Gastrocnemius medialis (tissue), 4 donors: ENCODE results near the gene PRX. TPM values are rescaled to one million over a fixed set of nuclear protein-coding genes. Genes with fewer than 3 reads are reported as not detected.
"Not testable (repeated sequence)": the region's sequence is repeated elsewhere in the genome, so short reads cannot be mapped to it uniquely, and the experiment has no call there.

Experiments used
- ATAC-seq, 2 donors: fragments of 150-250 bp; one replicate each; pipeline ENCODE4 v1.9.1; 2016
- DNase-seq, 2 donors: peaks; one replicate each; pipeline ENCODE4 v3.0.0-alpha.2; 2019
- H3K27ac ChIP-seq, 4 donors: fragments of 200-600 bp; sonication (generic); 1 replicate in 1 of 4; 2 replicates in 3 of 4; pipeline ENCODE4 v1.5.1; 2016 to 2018; ENCODE audit warnings: mild to moderate bottlenecking in 2 of 4, moderate library complexity in 1 of 4
- H3K27me3 ChIP-seq, 3 donors: fragments of 200-600 bp; sonication (generic) in 2 of 3; 1 replicate in 1 of 3; 2 replicates in 2 of 3; pipeline versions ENCODE4 v1.5.1 to v1.6.0; 2016 to 2019; ENCODE audit warnings: mild to moderate bottlenecking in 1 of 3, moderate library complexity in 1 of 3
- H3K36me3 ChIP-seq, 2 donors: fragments of 200-600 bp; sonication (generic) in 1 of 2; one replicate each; pipeline ENCODE4 v1.5.1; 2017 to 2018
- H3K4me1 ChIP-seq, 2 donors: fragments of 200-600 bp; sonication (generic) in 1 of 2; one replicate each; pipeline ENCODE4 v1.5.1; 2016 to 2017; ENCODE audit warnings: mild to moderate bottlenecking in 2 of 2
- H3K4me3 ChIP-seq, 4 donors: fragments of 200-600 bp; sonication (generic) in 3 of 4; 1 replicate in 1 of 4; 2 replicates in 3 of 4; pipeline ENCODE4 v1.5.1; 2016 to 2019; ENCODE audit warnings: mild to moderate bottlenecking in 2 of 4
- H3K9me3 ChIP-seq, 3 donors: fragments of 200-600 bp; sonication (generic) in 2 of 3; 1 replicate in 1 of 3; 2 replicates in 2 of 3; pipeline ENCODE4 v1.5.1; 2016 to 2019
- CTCF ChIP-seq, 5 experiments: fragments of 450-650 bp in 3 of 5; fragments of 200-600 bp in 2 of 5; sonication (generic) in 2 of 5; IDR thresholded peaks in 4 of 5; conservative IDR thresholded peaks in 1 of 5; 1 replicate in 4 of 5; 2 replicates in 1 of 5; pipeline ENCODE4 v1.5.1; 2016 to 2019; ENCODE audit warnings: antibody characterized with exemption in 5 of 5, mild to moderate bottlenecking in 3 of 5, moderate library complexity in 3 of 5
- POLR2A ChIP-seq, 2 donors: fragments of 450-650 bp; IDR thresholded peaks; one replicate each; pipeline ENCODE4 v1.6.1; 2017; ENCODE audit warnings: antibody characterized with exemption in 2 of 2, mild to moderate bottlenecking in 2 of 2, moderate library complexity in 2 of 2
- in situ Hi-C, 4 donors: fragments of 200-750 bp; cut with MboI; loops; one replicate each; pipeline versions ENCODE4 v1.15.0 to v1.8.0; 2017; ENCODE audit warnings: low sequenced_read_pairs in 4 of 4
- intact Hi-C: fragments of 100-400 bp; cut with DNase I; formaldehyde crosslinking; loops from one replicate; pipeline ENCODE4 v1.15.1; 2023; ENCODE audit warnings: low total_unique reads
- total RNA-seq, 4 donors: library from RNA; depleted of rRNA; stranded (reverse); fragments of >200 nt; gene quantifications; one replicate each; pipeline versions ENCODE4 v1.1.0 to v1.2.3, GENCODE V29; 2016

Gene PRX
- total RNA-seq, 4 donors from 2014 or later = 2.4 to 4.2 (median 3.2) TPM

- peaks cover 15 to 24% of the 10 kb centered on the region in 2 donors for H3K4me1 ChIP-seq
These were observed 29.4 kb upstream of the PRX start for GRCh38 chr19:40442328-40443130.

GRCh38 chr19:40441719-40442253 lies 28.6 kb upstream of the PRX start:
- Histone ChIP-seq H3K27ac (peak overlapping the region; percentile 96 to 99 (median 99)), H3K4me3 (peak overlapping the region in 1 of 4 donors; percentile 93)
- intact Hi-C loops = loop anchor here (2.0 to 10.0 kb wide), 2 partner anchors 93 to 273 kb away; partner anchors contain the start of genes C19orf47, COQ8B, ITPKC and PLD3

More at GRCh38 chr19:40442328-40443130, 29.4 kb upstream of the PRX start:
- ATAC-seq = no peak
- no peak for DNase-seq
- TF ChIP-seq POLR2A (IDR thresholded peaks at IDR 0.05) = no peak
- TF ChIP-seq CTCF (IDR thresholded peaks at IDR 0.05 in 4 of 5, conservative IDR thresholded peaks at IDR 0.05 in 1 of 5) = no peak
- Histone ChIP-seq H3K4me3 (peak overlapping the region; percentile 47 to 98 (median 85)), H3K36me3 (peaks cover 0 to 21% of the 10 kb centered on the region in 2 donors), H3K27me3 (no peaks in the 10 kb centered on the region), H3K9me3 (no peaks in the 10 kb centered on the region), H3K27ac (peak overlapping the region; percentile 96 to 99 (median 99))
- in situ Hi-C loops = no loop called here
- intact Hi-C loops = loop anchor here (1.0 to 10.0 kb wide), 3 partner anchors 9 to 272 kb away; partner anchors contain the start of genes C19orf47, COQ8B, ITPKC and PLD3

GRCh38 chr19:40438284-40438683 lies 25.1 kb upstream of the PRX start:
- H3K36me3 ChIP-seq = peaks cover 0 to 20% of the 10 kb centered on the region in 2 donors
- no peak overlapping the region for H3K4me3 ChIP-seq
- H3K9me3 ChIP-seq = no peaks in the 10 kb centered on the region
- in situ Hi-C loops = no loop called here
- H3K4me1 ChIP-seq = peaks cover 15 to 27% of the 10 kb centered on the region in 2 donors
- TF ChIP-seq CTCF (IDR thresholded peaks at IDR 0.05 in 4 of 5, conservative IDR thresholded peaks at IDR 0.05 in 1 of 5) (no peak), POLR2A (IDR thresholded peaks at IDR 0.05) (no peak)
- DNase-seq (no peak), ATAC-seq (no peak)
- no peaks in the 10 kb centered on the region for H3K27me3 ChIP-seq
- H3K27ac ChIP-seq = no peak overlapping the region
- intact Hi-C loops = no loop called here

More at GRCh38 chr19:40441719-40442253, 28.6 kb upstream of the PRX start:
- peaks cover 15 to 24% of the 10 kb centered on the region in 2 donors for H3K4me1 ChIP-seq
- ATAC-seq (no peak), DNase-seq (no peak)
- no peaks in the 10 kb centered on the region for H3K9me3 ChIP-seq
- no peaks in the 10 kb centered on the region for H3K27me3 ChIP-seq
- H3K36me3 ChIP-seq = peaks cover 0 to 20% of the 10 kb centered on the region in 2 donors
- TF ChIP-seq POLR2A (IDR thresholded peaks at IDR 0.05) = no peak
- TF ChIP-seq CTCF (IDR thresholded peaks at IDR 0.05 in 4 of 5, conservative IDR thresholded peaks at IDR 0.05 in 1 of 5) = no peak
- in situ Hi-C loops = no loop called here

GRCh38 chr19:40433391-40434216 lies 20.4 kb upstream of the PRX start:
- Histone ChIP-seq H3K9me3 (no peaks in the 10 kb centered on the region), H3K27ac (peak overlapping the region; percentile 90 to 97 (median 92)), H3K4me3 (peak overlapping the region; percentile 53 to 63 (median 58)), H3K27me3 (no peaks in the 10 kb centered on the region), H3K4me1 (peaks cover 7 to 16% of the 10 kb centered on the region in 2 donors), H3K36me3 (no peaks in the 10 kb centered on the region)
- DNase-seq = peak; percentile 78 to 87
- intact Hi-C loops (loop anchor here (1.0 kb wide), 1 partner anchor 10 kb away; no protein-coding TSS in a partner anchor), in situ Hi-C loops (no loop called here)
- ATAC-seq = peak; percentile 91
- peak; percentile 63 to 70 for TF ChIP-seq POLR2A (IDR thresholded peaks at IDR 0.05)
- peak in 1 of 5 experiments; percentile 14 for TF ChIP-seq CTCF (IDR thresholded peaks at IDR 0.05 in 4 of 5, conservative IDR thresholded peaks at IDR 0.05 in 1 of 5)

- in situ Hi-C loops, ATAC-seq, H3K27me3 ChIP-seq, DNase-seq, H3K36me3 ChIP-seq, H3K9me3 ChIP-seq: not testable (repeated sequence)
- H3K4me1 ChIP-seq = peaks cover 7 to 16% of the 10 kb centered on the region in 2 donors
- H3K27ac ChIP-seq = peak overlapping the region; percentile 90 to 97 (median 92)
- H3K4me3 ChIP-seq = peak overlapping the region; percentile 53 to 63 (median 58)
- intact Hi-C loops = loop anchor here (1.0 kb wide), 1 partner anchor 11 kb away; no protein-coding TSS in a partner anchor
These were observed 19.6 kb upstream of the PRX start for GRCh38 chr19:40432760-40433159.
